AG10803 (cell line): ENCODE measurements around the gene BRCA2.
A peak's percentile ranks its signal among the peaks of the same experiment; 100 is the strongest.

Source experiments
- DNase-seq: peaks from one replicate; pipeline ENCODE4 v3.0.0; 2010; ENCODE audit warnings: low read depth
- H3K4me3 ChIP-seq: 2 replicates; pipeline ENCODE4 v1.5.1; 2011; ENCODE audit warnings: mild to moderate bottlenecking, low read length, control low read depth
- CTCF ChIP-seq: conservative IDR thresholded peaks from 2 replicates; pipeline ENCODE4 v1.5.1; 2011; ENCODE audit warnings: mild to moderate bottlenecking, low read length, control low read depth, inconsistent platforms

Gene BRCA2

DNA sequence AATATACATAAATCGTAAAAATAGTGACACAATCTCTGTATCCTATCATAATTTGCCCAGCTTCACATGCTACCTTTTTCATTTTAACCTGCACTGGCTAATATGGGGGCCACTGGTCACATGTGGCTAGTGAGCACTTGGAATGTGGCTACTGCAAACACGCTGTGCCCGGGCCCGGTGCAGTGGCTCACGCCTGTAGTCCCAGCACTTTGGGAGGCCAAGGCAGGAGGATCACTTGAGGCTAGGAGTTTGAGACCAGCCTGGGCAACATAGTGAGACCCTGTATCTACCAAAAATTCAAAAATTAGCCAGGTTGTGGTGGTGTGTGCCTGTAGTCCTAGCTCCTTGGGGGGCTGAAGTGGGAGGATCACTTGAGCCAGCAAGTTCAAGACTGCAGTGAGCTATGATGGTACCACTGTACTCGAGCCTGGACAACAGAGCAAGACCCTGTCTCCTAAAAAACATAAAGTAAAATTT lies 114.2 kb downstream of the BRCA2 start:
- no peak for DNase-seq
- no peak overlapping the region for H3K4me3 ChIP-seq
- TF ChIP-seq CTCF: no peak

GRCh38 chr13:32430018-32430747 lies 114.9 kb downstream of the BRCA2 start:
- no peak for TF ChIP-seq CTCF
- H3K4me3 ChIP-seq: no peak overlapping the region
- DNase-seq: no peak

- TF ChIP-seq CTCF: no peak
- no peak for DNase-seq
- no peak overlapping the region for H3K4me3 ChIP-seq
Observed at GRCh38 chr13:32431361-32431760, 116.1 kb downstream of the BRCA2 start.

- DNase-seq: no peak
- H3K4me3 ChIP-seq: no peak overlapping the region
- no peak for TF ChIP-seq CTCF
Observed at GRCh38 chr13:32432856-32433255, 117.5 kb downstream of the BRCA2 start.

DNA sequence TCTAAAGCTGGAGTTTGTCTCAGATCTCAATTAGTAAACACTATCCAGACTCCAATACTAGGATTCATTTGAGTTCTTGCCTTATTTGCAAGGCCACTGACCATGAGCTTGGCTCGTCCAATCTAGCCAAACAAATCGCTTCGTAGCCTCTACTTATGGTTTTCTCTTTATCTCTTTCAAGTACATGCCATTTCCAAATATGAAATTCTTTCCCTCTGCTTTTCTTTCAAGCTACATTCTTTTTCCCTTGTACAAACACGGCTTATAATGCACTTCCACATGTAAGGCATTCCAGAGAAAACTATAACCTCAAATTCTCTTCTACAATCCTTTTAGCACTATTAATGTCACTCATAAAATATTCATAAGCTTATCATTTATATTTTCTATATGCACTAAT lies 123.6 kb downstream of the BRCA2 start:
- no peak overlapping the region for H3K4me3 ChIP-seq
- no peak for TF ChIP-seq CTCF
- DNase-seq: no peak

DNA sequence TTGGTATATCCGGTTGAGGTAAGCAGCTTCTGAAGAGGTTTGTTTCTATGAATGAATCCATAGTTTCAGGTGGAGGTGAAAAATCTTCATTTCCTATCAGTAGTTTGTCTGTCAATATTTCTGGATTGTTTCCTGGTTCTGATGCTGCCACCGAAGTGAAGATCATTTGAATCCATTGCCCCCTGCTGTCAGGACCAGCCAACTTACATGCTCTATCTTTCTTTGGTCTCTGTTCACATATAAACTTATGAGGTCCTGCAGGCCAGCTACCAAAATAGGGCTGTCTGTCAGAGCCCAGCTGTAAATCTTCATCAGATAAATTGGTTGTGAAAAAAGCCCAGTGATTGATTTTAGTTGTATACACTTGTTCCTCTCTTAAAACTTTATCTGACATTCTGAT lies 127.8 kb downstream of the BRCA2 start:
- no peak overlapping the region for H3K4me3 ChIP-seq
- TF ChIP-seq CTCF: peak; percentile 38
- DNase-seq: peak; percentile 19

DNA sequence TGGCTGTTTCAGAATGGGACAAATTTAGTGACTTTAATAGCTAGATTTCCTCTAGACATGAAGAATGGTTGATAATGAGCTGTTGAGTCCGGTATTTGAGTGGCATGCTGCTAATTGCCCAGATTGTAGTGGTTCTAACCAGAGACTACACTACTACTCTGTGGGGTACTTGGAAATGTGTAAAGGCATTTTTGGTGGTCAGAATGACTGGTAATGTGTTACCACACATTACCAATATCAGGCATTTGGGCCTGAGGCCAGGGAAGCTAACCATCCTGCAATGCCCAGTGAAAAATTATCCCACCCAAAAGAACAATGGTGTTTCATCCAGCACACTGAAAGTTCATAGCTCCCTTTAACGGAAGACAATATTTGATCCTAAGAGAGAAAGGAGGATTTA lies 130.2 kb downstream of the BRCA2 start:
- no peak overlapping the region for H3K4me3 ChIP-seq
- no peak for TF ChIP-seq CTCF
- DNase-seq: peak; percentile 15
